Immature natural killer cell (primary cell): ENCODE results near the gene TTLL10. TPM values are rescaled to one million over a fixed set of nuclear protein-coding genes. Genes with fewer than 3 reads are reported as not detected.

ENCODE experiments used
- DNase-seq, 3 donors: peaks; one replicate each; pipeline ENCODE4 v3.0.0; 2022; ENCODE audit warnings: mixed read lengths in 1 of 3
- H3K27ac Mint-ChIP-seq, 6 donors: one replicate each; pipeline ENCODE4 v1.8.0; 2020; ENCODE audit warnings: mixed read lengths in 6 of 6, mild to moderate bottlenecking in 5 of 6, inconsistent platforms in 4 of 6, moderate library complexity in 3 of 6
- H3K27me3 Mint-ChIP-seq, 3 donors: one replicate each; pipeline ENCODE4 v1.8.0; 2020 to 2021; ENCODE audit warnings: low read depth in 3 of 3, mild to moderate bottlenecking in 3 of 3, mixed read lengths in 3 of 3, moderate library complexity in 3 of 3, inconsistent platforms in 1 of 3
- H3K36me3 Mint-ChIP-seq, 3 donors: one replicate each; pipeline ENCODE4 v1.8.0; 2020; ENCODE audit warnings: mixed read lengths in 3 of 3, inconsistent platforms in 2 of 3, mild to moderate bottlenecking in 2 of 3
- H3K4me1 Mint-ChIP-seq, 2 donors: one replicate each; pipeline ENCODE4 v1.8.0; 2020; ENCODE audit warnings: inconsistent platforms in 2 of 2, mild to moderate bottlenecking in 2 of 2, mixed read lengths in 2 of 2, moderate library complexity in 1 of 2
- H3K4me3 Mint-ChIP-seq, 5 donors: one replicate each; pipeline ENCODE4 v1.8.0; 2020; ENCODE audit warnings: mild to moderate bottlenecking in 5 of 5, mixed read lengths in 5 of 5, inconsistent platforms in 3 of 5, moderate library complexity in 3 of 5
- H3K9me3 Mint-ChIP-seq, 6 donors: one replicate each; pipeline ENCODE4 v1.8.0; 2020; ENCODE audit warnings: mild to moderate bottlenecking in 6 of 6, mixed read lengths in 6 of 6, inconsistent platforms in 4 of 6, moderate library complexity in 3 of 6
- polyA plus RNA-seq, 3 donors: library from polyadenylated mRNA; unstranded; fragments of 300-500 nt; fragmentation: Illumina TruSeq; gene quantifications; one replicate each; pipeline ENCODE4 v1.2.3, GENCODE V29; 2021

The TTLL10 gene
- polyA plus RNA-seq: under 1 TPM; 0.68 to 0.83 (median 0.69) TPM

- H3K4me3 Mint-ChIP-seq: peak within 1 kb of the TSS in 1 of 5 donors; percentile 27
- peaks cover 0 to 14% (median 11%) of the 10 kb centered on the region in 3 donors for H3K27me3 Mint-ChIP-seq
- peaks cover 0 to 7% of the 10 kb centered on the region in 2 donors for H3K4me1 Mint-ChIP-seq
- H3K36me3 Mint-ChIP-seq: peaks cover 0 to 4% (median 0%) of the 10 kb centered on the region in 3 donors
- DNase-seq: peak; percentile 54 to 68 (median 65)
- no peaks in the 10 kb centered on the region for H3K9me3 Mint-ChIP-seq
- peak within 1 kb of the TSS in 1 of 6 donors; percentile 17 for H3K27ac Mint-ChIP-seq
These were observed at the start of gene TTLL10 for GRCh38 chr1:1173793-1174415. Gene TTLL10, plus strand, starts transcription at chr1:1173880. Its CDS starts 5,336 bp downstream, at chr1:1179216.

- Mint-ChIP-seq H3K36me3 (no peaks in the 10 kb centered on the region), H3K9me3 (no peaks in the 10 kb centered on the region), H3K27ac (peak overlapping the region in 2 of 6 donors; percentile 29 to 68), H3K27me3 (peaks cover 4 to 10% (median 6%) of the 10 kb centered on the region in 3 donors), H3K4me1 (peaks cover 8 to 10% of the 10 kb centered on the region in 2 donors), H3K4me3 (no peak overlapping the region)
- DNase-seq: no peak
These were observed 49.2 kb upstream of the TTLL10 start for GRCh38 chr1:1124508-1124785.

GRCh38 chr1:1124786-1125642, 48.7 kb upstream of the TTLL10 start:
- Mint-ChIP-seq H3K27ac (no peak overlapping the region), H3K27me3 (peaks cover 4 to 11% (median 8%) of the 10 kb centered on the region in 3 donors), H3K36me3 (no peaks in the 10 kb centered on the region), H3K4me1 (peaks cover 8 to 10% of the 10 kb centered on the region in 2 donors), H3K9me3 (no peaks in the 10 kb centered on the region), H3K4me3 (no peak overlapping the region)
- no peak for DNase-seq

GRCh38 chr1:1125945-1126344, 47.7 kb upstream of the TTLL10 start:
- H3K9me3 Mint-ChIP-seq: no peaks in the 10 kb centered on the region
- H3K27me3 Mint-ChIP-seq: peaks cover 6 to 11% (median 8%) of the 10 kb centered on the region in 3 donors
- H3K27ac Mint-ChIP-seq: no peak overlapping the region
- no peak for DNase-seq
- H3K4me3 Mint-ChIP-seq: no peak overlapping the region
- H3K36me3 Mint-ChIP-seq: no peaks in the 10 kb centered on the region
- peaks cover 8 to 10% of the 10 kb centered on the region in 2 donors for H3K4me1 Mint-ChIP-seq

- Mint-ChIP-seq H3K27me3 (peaks cover 6 to 12% (median 8%) of the 10 kb centered on the region in 3 donors), H3K36me3 (no peaks in the 10 kb centered on the region), H3K4me3 (no peak overlapping the region), H3K27ac (no peak overlapping the region), H3K4me1 (peaks cover 8 to 10% of the 10 kb centered on the region in 2 donors), H3K9me3 (no peaks in the 10 kb centered on the region)
- no peak for DNase-seq
These were observed 45.9 kb upstream of the TTLL10 start for GRCh38 chr1:1127551-1128451.

- no peak overlapping the region for H3K4me3 Mint-ChIP-seq
- H3K9me3 Mint-ChIP-seq: no peaks in the 10 kb centered on the region
- H3K27ac Mint-ChIP-seq: no peak overlapping the region
- H3K36me3 Mint-ChIP-seq: no peaks in the 10 kb centered on the region
- no peak for DNase-seq
- H3K4me1 Mint-ChIP-seq: peaks cover 5 to 6% of the 10 kb centered on the region in 2 donors
- H3K27me3 Mint-ChIP-seq: peaks cover 4 to 9% (median 6%) of the 10 kb centered on the region in 3 donors
These were observed 45.1 kb upstream of the TTLL10 start for GRCh38 chr1:1128454-1129139.

GRCh38 chr1:1129381-1129821, 44.3 kb upstream of the TTLL10 start:
- H3K4me3 Mint-ChIP-seq: no peak overlapping the region
- peaks cover 2 to 3% (median 2%) of the 10 kb centered on the region in 3 donors for H3K27me3 Mint-ChIP-seq
- no peak overlapping the region for H3K27ac Mint-ChIP-seq
- H3K4me1 Mint-ChIP-seq: no peaks in the 10 kb centered on the region
- no peak for DNase-seq
- no peaks in the 10 kb centered on the region for H3K36me3 Mint-ChIP-seq
- no peaks in the 10 kb centered on the region for H3K9me3 Mint-ChIP-seq

GRCh38 chr1:1130206-1131120, 43.2 kb upstream of the TTLL10 start:
- no peak for DNase-seq
- Mint-ChIP-seq H3K27ac (no peak overlapping the region), H3K4me3 (no peak overlapping the region), H3K9me3 (no peaks in the 10 kb centered on the region), H3K36me3 (no peaks in the 10 kb centered on the region), H3K27me3 (peaks cover 2 to 3% (median 2%) of the 10 kb centered on the region in 3 donors), H3K4me1 (no peaks in the 10 kb centered on the region)

GRCh38 chr1:1132042-1132950, 41.4 kb upstream of the TTLL10 start:
- Mint-ChIP-seq H3K9me3 (no peaks in the 10 kb centered on the region), H3K4me3 (no peak overlapping the region), H3K27ac (no peak overlapping the region), H3K27me3 (peaks cover 2 to 3% (median 3%) of the 10 kb centered on the region in 3 donors), H3K36me3 (no peaks in the 10 kb centered on the region), H3K4me1 (peaks cover 2% of the 10 kb centered on the region in 2 donors)
- DNase-seq: no peak

- DNase-seq: no peak
- H3K4me3 Mint-ChIP-seq: no peak overlapping the region
- H3K4me1 Mint-ChIP-seq: peaks cover 6% of the 10 kb centered on the region in 2 donors
- H3K36me3 Mint-ChIP-seq: no peaks in the 10 kb centered on the region
- no peak overlapping the region for H3K27ac Mint-ChIP-seq
- H3K9me3 Mint-ChIP-seq: no peaks in the 10 kb centered on the region
- peaks cover 2 to 6% (median 5%) of the 10 kb centered on the region in 3 donors for H3K27me3 Mint-ChIP-seq
These were observed 40.5 kb upstream of the TTLL10 start for GRCh38 chr1:1132956-1133750.

GRCh38 chr1:1134300-1134970, 39.2 kb upstream of the TTLL10 start:
- H3K4me1 Mint-ChIP-seq: peaks cover 6 to 7% of the 10 kb centered on the region in 2 donors
- no peak overlapping the region for H3K27ac Mint-ChIP-seq

More at GRCh38 chr1:1134300-1134970, 39.2 kb upstream of the TTLL10 start:
- H3K27me3 Mint-ChIP-seq: peaks cover 2 to 5% (median 4%) of the 10 kb centered on the region in 3 donors
- H3K36me3 Mint-ChIP-seq: no peaks in the 10 kb centered on the region
- no peak overlapping the region for H3K4me3 Mint-ChIP-seq
- DNase-seq: no peak
- H3K9me3 Mint-ChIP-seq: no peaks in the 10 kb centered on the region
